H4 (cell line): ENCODE results near the gene ADGRE2. TPM values are rescaled to one million over a fixed set of nuclear protein-coding genes. Genes with fewer than 3 reads are reported as not detected.

ENCODE experiments used
- DNase-seq: peaks from one replicate; pipeline ENCODE4 v3.0.0-alpha.2; 2015; ENCODE audit warnings: low spot score
- total RNA-seq: library from RNA; depleted of rRNA; stranded (reverse); fragments of >200 nt; shearing (Covaris generic); gene quantifications from 2 replicates; pipeline ENCODE4 v1.2.3, GENCODE V29; 2014

ADGRE2 gene
- total RNA-seq, 1 experiment from 2014 or later: 0.12 TPM

DNA sequence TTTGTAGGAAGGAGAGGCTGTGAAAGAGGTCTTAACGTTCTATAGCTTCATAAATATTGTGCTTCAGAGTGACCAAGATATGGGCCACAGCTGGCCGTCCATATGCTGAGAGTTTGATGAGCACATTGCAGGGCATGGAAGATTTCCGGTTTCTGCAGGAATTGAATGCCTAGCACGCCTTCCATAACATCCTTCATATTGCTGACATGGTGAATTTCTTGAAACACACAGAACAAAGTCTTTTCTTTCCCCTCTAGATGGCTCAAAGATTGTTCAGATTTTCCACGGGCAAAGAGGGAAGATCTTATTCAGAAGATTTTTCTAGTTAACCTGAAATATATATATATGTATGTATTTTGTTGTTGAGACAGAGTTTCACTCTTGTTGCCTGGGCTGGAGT, 42.4 kb downstream of the ADGRE2 start:
- no peak for DNase-seq

DNA sequence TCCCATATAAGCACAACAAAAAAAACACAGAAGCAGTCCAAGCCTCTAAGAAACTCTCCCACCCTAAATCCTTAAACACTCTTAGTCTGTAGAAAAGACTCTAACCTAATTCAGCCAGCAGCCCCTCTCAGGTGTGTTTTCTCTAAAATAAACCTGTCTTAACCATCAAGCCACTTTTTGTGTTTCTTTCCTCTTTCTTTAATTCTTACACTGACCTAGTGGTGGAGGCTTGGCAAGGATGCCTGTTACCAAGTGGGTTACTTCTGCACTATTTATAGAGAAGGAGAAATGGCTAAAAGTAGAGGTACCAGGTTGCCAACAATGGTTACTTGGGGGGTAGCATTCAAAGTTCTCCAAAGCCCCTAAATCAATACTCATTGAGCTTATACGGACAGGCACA, 44.8 kb downstream of the ADGRE2 start:
- no peak for DNase-seq

DNA sequence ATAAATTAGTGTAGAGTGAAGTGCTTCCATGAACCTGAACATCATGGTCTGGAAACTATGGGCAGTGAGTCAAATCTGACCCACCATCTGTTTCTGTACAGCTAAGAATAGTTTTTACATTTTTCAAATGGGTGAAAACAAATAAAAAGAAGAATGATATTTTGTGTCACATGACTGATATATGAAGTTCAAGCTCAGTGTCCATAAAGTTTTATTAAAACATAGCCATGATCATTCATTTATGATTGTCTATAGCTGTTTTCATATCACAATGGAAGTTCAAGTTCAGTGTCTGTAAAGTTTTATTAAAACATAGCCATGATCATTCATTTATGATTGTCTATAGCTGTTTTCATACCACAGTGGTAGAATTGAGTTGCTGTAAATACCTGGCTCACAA, 45.9 kb downstream of the ADGRE2 start:
- DNase-seq: no peak

DNA sequence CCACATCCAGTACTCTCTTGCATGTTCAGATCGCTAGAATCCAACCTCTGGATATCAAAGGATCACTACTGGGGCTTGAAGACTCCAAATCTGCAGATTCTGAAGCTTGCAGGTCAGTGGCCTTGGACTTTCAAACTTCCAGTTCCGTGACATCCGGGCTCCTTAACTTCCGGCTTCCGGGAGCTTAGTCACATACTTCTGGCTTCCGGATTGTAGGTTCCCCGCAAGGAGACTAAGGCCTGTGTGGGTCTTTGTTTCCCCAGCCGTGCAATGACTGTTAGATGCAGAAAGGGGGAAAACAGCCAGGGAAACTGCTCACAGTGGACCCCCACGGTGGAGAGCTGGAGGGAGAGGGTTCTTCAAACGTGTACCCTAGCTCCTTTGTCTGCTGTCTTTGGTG, 47.2 kb downstream of the ADGRE2 start:
- no peak for DNase-seq

DNA sequence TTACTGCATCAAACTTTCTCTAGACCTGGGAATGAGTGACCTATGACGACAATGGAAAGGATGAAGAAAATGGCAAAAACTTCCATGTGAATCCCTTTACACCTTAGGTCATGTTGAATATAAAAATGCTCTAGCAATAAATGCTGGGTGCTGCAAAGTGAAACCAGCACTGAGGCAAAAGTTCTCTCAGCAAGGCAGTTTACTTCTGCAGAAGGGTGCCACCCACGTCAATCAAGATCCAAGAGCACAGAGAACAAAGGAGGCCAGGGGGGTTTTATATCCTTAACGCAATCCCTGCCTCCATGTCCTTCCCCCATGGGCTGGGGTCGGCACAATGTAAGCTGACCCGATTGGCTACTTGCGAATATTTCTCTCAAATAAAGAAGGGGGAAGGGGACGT, 49.8 kb downstream of the ADGRE2 start:
- DNase-seq: no peak

DNA sequence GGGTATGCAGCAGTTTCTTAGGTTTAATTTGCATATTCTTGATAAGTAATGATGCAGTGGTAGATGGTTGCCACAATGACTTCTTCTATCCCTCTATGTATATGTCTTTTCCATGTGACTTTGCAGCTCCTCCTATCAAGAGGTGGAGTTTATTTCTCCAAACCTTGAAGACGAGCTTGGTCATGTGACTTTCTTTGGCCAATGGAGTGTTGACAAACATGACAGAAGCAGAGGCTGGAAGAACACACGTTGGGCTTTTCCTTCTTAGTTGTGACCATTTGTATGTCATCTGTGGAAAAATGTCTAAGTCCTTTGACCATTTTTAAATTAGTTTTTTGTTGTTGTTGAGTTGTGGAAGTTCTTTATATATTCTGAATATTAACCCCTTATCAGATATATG, 56.2 kb downstream of the ADGRE2 start:
- no peak for DNase-seq

DNA sequence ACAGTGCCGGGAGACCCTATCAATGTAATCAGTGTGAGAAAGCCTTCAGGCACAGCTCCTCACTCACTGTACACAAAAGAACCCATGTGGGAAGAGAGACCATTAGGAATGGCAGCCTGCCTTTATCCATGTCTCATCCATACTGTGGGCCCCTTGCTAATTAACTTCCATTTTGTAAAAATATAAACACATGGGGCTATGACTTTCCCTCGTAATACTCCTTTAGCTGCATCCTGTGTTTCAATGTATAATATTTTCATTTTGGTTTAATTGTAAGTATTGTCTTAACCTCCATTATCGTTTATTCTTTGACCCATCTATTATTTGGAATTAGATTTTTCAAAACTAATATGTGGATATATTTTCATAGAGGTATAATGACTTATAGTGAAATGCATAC, 59.2 kb downstream of the ADGRE2 start:
- no peak for DNase-seq

DNA sequence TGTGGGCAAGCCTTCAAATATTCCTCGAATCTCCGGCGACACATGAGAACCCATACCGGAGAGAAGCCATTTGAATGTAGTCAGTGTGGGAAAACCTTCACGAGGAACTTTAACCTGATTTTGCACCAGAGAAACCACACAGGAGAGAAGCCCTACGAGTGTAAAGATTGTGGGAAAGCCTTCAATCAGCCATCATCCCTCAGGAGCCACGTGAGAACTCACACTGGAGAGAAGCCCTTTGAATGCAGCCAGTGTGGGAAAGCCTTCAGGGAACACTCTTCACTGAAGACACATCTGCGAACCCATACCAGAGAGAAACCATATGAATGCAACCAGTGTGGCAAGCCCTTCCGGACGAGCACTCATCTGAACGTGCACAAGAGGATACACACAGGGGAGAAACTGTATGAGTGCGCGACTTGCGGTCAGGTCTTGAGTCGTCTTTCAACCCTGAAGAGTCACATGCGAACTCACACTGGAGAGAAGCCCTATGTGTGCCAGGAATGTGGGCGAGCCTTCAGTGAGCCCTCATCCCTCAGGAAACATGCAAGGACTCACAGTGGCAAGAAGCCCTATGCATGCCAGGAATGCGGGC, 59.7 kb downstream of the ADGRE2 start:
- no peak for DNase-seq

DNA sequence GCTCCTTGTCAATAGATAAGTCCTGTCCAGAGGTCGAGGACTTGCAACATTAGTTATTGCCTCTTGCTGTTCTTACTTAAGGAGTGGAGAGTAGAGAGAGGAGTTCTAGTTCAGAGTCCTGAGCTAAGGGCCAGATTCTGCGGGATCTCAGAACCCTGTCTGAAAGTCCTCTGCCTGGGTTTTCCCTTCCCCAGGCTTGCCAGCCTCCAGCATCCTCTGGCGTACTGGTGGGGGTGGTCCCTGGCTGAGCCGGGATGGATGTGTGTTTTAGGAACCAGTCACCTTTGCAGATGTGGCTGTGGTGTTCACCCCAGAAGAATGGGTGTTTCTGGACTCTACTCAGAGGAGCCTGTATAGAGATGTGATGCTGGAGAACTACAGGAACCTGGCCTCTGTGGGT, 62.5 kb downstream of the ADGRE2 start:
- DNase-seq: no peak

DNA sequence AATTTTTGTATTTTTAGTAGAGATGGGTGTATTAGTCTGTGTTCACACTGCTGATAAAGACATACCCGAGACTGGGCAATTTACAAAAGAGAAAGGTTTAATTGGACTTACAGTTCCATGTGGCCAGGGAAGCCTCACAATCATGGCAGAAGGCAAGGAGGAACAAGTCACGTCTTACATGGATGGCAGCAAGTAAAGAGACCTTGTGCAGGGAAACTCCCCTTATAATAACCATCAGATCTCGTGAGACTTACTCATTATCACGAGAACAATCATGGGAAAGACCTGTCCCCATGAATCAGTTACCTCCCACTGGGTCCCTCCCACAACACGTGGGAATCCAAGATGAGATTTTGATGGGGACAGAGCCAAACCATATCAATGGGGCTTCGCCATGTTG, 73.9 kb downstream of the ADGRE2 start:
- DNase-seq: no peak

DNA sequence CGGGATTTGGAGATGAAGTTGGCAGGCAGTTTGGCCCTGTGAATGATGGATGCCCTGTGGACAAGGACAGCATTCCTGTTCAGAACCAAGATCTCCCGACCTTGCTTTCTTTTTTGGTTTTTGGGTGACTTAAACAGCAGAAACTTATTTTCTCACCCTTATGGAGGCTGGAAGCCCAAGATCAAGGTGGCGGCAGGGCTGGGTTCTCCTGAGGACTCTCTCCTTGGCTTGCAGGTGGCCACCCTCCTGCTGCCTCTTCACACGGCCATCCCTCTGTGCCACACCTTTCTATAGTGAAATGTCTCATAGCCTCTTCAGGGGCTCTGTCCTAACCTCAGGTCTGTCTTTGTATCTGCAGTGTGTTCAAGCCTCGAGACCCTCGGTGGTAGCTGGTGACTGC, 74.5 kb downstream of the ADGRE2 start:
- DNase-seq: no peak

DNA sequence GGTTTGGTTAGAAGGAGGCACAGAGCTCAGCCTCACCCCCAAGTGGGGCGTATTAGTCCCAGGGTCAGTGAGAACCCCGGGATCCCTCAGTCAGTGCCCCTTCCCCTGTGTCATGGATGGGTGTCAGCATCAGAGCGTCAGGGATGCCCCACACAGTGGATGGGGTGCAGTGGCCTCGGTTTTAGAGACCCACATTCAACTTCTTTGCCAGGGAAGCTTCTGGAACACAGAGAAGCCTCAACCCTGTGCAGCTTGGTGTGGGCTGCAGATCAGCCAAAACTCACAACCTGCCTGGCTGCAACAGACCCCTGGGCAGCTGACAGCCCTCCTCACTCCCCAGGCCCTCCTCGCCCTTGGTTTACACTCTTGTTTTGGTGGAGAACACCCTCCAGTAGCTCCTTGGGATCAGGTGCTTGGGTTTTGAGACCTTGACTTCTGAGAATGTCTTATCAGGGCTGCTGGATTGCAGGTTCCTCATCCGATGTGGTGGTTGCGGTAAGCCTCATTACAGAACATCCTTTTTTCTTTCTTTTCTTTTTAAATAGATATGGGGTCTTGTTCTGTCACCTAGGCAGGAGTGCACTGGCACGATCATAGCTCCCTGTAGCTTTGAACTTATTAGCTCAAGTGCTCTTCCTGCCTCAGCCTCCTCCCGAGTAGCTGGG, 77.5 kb downstream of the ADGRE2 start:
- no peak for DNase-seq

DNA sequence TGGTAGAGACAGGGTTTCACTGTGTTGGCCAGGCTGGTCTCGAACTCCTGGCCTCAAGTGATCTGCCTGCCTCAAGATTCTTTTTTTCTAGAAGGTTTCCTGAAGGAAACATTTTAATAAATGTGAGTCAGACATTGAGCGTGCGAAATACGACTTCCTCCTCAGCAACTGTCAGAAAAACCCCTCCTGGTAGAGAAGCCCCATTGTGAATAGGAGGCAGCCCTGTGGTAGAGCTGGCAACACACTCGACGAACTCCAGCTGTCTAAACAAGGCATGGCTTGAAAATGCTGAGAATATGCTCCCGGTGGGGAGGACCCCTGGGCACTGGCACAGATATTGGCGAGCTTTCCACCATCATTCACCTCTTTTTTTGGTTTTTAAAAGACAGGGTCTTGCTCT, 78.7 kb downstream of the ADGRE2 start:
- DNase-seq: no peak

DNA sequence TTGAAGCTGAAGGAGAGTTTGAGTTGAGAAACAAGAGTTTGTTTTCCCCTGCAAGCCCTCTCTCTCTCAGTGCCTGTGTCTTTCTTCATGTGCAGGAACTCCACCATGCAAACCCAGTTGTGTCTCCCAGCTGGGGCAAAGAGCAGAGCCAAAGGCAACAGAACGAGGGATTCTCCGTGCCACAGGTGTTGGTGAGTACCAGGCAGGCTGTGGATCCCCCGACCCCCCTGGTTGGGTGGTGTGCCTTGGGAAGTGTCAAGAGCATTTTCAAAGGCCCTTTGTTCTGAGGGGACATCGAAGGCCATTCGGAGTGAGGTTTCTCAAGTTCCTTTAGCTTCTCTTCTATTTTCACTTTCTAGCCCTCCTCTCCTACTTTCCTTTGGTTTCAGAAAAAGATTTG, 82.9 kb downstream of the ADGRE2 start:
- no peak for DNase-seq

DNA sequence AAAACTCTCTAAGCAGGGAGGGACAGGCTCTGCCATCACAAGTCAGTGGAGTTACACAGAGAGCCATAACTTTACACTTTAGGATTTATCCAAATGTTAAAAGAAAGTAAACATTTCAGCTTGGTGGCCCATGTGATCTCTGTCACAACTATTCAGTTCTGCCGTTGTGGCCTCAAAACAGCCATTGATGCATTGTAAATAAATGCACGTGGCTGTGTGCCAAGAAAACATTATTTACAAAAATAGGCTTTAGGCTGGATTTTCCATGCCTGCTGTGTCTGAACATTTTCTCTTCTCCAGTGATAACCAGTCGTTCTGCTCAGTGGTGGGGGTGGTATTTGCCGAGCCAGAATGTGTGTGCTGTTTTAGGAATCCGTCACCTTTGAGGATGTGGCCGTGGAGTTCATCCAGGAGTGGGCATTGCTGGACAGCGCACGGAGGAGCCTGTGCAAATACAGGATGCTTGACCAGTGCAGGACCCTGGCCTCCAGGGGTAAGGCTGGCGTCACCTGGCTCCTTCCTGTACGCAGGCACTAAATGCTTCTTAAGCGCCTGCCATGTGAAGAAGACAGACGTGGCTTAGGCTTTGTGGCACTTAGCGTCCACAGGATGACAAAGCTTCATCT, 83.6 kb downstream of the ADGRE2 start:
- no peak for DNase-seq

DNA sequence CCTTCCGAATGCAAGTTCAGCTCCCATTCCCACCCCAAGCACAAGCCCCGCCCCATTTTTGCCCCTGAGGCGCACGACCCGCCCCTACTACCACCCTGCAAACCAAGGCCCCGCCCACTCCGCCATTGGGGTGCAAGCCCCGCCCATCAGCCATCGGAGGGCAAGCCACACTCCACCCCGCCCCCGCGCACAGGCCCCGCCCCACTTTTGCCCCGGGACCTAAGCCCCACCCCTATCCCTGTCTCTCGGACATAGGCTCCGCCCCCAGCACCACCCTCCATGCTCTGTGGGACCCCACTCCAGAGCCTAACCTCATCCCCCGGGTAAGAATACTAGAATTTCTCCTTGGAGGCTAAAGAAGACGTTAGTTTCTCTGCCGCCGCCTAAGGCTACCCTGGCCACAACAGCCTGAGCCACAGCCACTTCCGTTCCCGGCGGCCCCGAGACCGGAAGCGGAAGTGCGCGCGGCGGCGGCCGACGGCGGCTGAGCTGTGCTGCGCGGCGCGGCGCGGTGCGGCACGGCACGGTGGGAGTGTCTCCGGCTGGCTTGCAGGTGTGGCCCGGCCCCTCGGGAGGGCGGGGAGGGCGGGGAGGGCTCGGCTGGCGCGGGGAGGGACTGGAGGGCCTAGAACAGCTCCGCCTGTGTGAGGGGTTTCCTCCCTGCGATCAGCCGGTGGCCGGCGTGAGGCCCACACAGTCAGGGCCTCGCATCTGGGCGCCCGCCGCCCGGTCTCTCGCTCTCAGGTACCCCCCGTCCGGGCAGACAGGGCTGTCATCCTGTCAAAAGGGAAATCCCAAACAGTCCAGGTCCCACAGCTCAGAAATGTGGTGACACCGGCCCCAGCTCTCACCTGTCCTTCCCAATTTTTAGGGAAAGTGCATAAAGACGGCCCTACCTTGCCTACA, 88.5 kb downstream of the ADGRE2 start, which contains the start of gene ZNF333:
ZNF333 (plus strand) TSS at position 451 of the 906 bp plus-strand sequence. CDS start 3,444 bp downstream, outside the sequence.
- DNase-seq: peak; percentile 86

DNA sequence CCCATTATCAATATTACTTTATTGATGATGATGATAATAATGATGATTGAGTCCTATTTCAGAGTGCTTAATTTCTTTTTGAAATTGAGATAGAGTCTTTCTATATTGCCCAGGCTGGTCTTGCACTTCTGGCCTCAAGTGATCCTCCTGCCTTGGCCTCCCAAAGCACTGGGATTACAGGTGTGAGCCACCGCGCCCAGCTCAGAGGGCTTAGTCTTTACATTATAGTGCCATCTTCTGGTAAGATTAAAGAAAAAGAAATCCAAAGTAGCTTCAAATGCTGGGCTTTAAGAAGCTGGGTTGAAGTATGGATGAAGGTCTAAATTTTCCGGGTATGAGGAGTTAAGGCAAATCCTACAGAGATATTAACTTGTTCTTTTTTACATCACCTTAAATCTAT, 91.9 kb downstream of the ADGRE2 start:
- DNase-seq: no peak

DNA sequence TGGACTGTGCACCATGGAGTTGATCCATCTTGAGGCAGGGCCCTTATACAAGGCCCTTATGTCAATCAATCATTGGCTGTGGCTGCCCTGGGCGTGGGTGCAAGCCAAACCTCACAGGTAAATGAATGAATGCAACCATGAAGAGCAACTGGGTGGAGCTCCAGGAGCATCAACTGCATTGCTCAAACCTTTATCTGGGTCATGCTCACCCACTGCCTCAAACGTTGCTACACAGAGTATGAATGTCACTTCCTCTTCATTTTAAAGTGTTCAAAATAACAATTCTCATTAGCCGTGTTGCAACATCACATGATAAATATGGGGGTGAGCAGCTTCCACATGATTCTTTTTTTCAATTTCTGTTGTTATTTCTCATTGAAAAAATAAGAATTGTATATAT, 94.9 kb downstream of the ADGRE2 start:
- DNase-seq: no peak
